Stimulated activated CD4-positive, alpha-beta T cell treated with anti-CD3 and anti-CD28 coated beads, Interleukin-1b, Interleukin-23, amount 100 ng/mL, for 1 hour (primary cell): ENCODE data around the gene CLCN2.

Experiments
- DNase-seq, 2 donors: peaks; one replicate each; pipeline ENCODE4 v3.0.0-alpha.2; 2020; ENCODE audit warnings: low read depth in 2 of 2

CLCN2 gene

DNA sequence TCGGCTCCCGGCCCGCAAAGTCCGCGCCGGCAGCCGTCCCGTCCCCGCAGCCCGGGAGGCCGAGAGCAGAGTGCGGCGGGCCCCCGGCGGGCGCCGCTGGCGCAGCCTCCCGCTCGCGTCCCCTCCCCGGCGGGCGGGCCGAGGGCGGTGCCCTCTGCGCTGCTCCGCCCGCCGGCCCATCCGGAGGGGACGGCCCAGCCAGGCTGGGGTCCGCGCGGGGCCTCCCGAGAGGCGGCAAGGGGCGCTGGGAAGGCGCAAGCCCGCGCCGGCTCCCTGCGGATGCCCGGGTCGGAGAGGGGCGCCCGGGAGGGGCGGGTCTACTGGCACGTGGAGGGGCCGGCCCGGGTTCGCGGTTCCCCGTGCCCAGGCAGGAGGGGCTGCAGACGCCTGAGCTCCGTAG is at the start of gene CLCN2, which contains the start of gene POLR2H:
Gene CLCN2, minus strand, starts transcription at position 74 of the 400 bp plus-strand sequence. CDS start 126 bp downstream, outside the sequence.
Gene POLR2H, plus strand, starts transcription at position 179 of the 400 bp plus-strand sequence. CDS start 1,783 bp downstream, outside the sequence.
- DNase-seq, result peak in 1 of 2 donors; percentile 17

- no peak for DNase-seq
Measured at GRCh38 chr3:184409946-184410500, 48.6 kb upstream of the CLCN2 start.

DNA sequence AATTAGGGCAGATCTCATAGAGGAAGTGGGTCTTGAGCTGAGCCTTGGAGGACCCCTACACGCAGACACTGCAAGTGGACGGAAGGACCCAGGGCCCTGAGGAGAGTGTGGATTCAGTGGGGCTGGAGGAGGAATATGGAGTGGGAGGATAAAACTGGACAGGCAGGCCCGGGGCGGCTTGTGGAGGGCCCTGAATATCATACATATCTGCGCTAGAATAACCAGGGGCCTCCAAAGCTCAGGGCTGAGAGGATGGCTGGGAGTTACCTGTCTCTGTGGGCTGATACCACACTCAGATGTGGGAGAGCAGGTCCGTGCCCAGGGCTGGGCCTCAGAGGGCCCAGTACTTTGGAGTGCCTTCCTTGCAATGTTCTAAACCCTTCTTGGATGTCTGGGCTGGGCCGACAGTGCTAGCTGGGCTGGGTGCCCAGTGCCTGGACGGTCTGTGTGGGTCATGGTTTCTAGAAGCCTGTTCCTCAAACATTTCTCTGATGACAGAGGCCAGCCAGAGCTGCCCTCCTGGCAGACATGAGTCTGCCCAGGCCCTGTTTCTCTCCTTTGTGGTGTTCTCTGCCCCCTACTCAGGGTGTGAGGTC is 48.0 kb upstream of the CLCN2 start:
- DNase-seq, result no peak

GRCh38 chr3:184405075-184406030 is 43.9 kb upstream of the CLCN2 start:
- DNase-seq, result no peak

GRCh38 chr3:184399410-184399809 is 38.0 kb upstream of the CLCN2 start:
- no peak for DNase-seq

DNA sequence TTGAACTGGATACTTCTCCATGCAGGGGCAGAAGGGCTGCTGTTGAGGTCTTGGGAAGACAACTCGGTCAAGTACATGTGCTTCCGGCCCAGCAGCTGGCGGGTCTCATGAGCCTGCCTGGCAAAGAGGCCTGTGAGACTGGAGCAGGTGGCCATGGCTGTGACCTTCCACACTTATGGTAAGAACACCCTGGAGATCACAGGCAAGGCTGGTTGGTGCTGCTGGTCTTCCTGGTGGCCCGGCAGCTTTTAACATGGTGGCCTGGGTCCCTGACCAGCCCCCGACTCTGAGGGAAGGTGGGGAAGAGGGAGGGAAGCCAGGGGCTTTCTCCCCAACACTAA is 33.9 kb upstream of the CLCN2 start:
- no peak for DNase-seq

GRCh38 chr3:184391266-184391665 is 29.9 kb upstream of the CLCN2 start:
- DNase-seq, result no peak

- DNase-seq, result no peak
Measured at GRCh38 chr3:184389935-184390528, 28.6 kb upstream of the CLCN2 start.

DNA sequence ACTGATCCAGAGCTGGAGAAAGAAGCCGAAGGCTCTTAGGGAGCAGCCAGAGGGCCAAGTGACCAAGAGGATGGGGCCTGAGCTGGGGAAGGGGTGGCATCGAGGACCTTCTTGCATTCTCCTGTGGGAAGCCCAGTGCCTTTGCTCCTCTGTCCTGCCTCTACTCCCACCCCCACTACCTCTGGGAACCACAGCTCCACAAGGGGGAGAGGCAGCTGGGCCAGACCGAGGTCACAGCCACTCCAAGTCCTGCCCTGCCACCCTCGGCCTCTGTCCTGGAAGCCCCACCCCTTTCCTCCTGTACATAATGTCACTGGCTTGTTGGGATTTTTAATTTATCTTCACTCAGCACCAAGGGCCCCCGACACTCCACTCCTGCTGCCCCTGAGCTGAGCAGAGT is 28.0 kb upstream of the CLCN2 start:
- DNase-seq, result no peak

- DNase-seq, result no peak
Measured at GRCh38 chr3:184388936-184389230, 27.5 kb upstream of the CLCN2 start.

GRCh38 chr3:184388164-184388935 is 26.9 kb upstream of the CLCN2 start:
- DNase-seq, result no peak

- no peak for DNase-seq
Measured at GRCh38 chr3:184387174-184387714, 25.8 kb upstream of the CLCN2 start.

DNA sequence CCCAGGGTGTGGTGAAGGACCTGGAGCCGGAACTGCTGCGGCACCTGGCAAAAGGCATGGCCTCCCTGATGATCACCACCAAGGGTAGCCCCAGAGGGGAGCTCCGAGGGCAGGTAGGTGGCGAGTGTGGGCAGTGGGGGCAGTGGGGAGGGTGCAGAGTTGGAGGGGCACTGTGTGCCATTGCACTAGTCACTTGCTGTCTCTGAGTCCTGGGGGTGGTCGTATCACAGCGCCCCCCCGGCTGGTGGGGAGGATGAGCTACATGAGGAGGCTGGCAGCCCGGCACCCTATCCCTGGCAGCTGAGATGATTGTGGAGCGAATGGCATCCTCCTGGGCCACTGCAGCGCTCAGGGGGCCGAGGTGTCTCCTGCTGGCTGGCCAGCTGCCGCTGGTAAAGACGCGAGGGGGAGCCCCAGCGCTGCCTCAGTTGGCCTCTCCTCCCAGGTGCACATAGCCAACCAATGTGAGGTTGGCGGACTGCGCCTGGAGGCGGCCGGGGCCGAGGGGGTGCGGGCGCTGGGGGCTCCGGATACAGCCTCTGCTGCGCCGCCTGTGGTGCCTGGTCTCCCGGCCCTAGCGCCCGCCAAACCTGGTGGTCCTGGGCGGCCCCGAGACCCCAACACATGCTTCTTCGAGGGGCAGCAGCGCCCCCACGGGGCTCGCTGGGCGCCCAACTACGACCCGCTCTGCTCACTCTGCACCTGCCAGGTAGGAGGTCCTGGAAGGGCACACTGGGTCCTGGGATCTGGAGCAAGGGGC is 24.8 kb upstream of the CLCN2 start:
- DNase-seq, result no peak

DNA sequence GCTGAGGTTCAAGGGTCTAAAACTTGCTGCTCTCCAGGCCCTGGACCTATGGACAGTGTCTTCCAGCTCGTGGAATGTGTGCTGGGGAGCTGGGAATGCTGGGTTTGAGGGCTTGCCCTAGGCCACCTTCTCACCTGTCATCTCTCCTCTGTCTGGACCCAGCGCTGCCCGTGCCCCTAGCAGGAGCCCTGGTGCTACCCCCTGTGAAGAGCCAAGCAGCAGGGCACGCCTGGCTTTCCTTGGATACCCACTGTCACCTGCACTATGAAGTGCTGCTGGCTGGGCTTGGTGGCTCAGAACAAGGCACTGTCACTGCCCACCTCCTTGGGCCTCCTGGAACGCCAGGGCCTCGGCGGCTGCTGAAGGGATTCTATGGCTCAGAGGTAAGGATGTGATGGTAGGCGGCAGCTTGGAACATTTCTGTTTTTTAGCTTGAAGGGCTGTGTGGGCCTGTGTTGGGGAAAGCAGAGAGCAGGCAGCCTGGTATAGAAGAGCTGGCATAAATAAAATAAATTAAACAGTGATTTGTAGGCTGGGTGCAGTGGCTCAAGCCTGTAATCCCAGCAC is 23.5 kb upstream of the CLCN2 start:
- no peak for DNase-seq

DNA sequence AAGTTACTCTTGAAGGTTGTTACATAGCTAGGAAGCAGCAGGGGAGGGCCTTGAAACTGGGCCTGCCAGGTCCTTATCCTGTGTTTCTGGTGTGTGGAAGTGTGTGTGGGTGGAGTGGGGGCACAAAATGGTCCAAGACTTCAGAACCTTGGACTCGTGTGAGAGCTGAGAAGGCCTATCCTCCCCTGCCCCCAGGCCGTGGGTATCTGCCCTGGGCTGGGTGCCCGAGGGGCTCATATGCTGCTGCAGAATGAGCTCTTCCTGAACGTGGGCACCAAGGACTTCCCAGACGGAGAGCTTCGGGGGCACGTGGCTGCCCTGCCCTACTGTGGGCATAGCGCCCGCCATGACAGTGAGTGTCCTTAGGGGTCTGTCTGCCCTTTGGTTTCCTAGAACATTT is 22.9 kb upstream of the CLCN2 start:
- DNase-seq, result no peak

- no peak for DNase-seq
Measured at GRCh38 chr3:184383033-184383740, 21.8 kb upstream of the CLCN2 start.

- DNase-seq, result no peak
Measured at GRCh38 chr3:184382326-184383032, 21.1 kb upstream of the CLCN2 start.

DNA sequence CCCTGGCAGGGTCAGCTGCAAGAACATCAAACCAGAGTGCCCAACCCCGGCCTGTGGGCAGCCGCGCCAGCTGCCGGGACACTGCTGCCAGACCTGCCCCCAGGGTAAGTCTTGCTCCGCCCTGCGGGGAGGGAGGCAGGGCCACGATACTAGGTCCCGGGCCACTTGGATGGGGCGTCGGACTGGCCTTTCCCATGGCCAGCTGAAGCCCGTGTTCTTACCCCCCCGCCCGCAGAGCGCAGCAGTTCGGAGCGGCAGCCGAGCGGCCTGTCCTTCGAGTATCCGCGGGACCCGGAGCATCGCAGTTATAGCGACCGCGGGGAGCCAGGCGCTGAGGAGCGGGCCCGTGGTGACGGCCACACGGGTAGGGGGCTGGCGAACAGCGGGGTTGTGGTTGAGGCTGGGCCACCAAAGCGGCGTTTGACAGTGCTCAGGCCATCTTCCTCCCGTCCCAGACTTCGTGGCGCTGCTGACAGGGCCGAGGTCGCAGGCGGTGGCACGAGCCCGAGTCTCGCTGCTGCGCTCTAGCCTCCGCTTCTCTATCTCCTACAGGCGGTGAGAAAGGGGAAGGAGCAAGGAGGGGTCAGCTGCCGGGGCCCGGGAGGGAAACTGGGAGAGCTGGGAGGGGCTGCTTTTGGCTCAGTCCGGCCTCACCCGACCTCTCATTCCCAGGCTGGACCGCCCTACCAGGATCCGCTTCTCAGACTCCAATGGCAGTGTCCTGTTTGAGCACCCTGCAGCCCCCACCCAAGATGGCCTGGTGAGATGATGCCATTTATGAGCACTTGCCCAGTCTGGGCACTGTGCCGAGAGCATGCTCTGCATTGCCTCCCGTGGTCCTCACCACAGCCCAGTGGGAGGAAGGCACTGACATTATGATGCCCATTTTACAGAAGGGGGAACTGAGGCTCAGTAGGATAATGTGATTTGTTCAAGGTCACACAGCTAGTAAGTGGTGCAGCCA is 20.1 kb upstream of the CLCN2 start:
- no peak for DNase-seq
